GM23338 (cell line): ENCODE results near the gene DGKG. TPM values are rescaled to one million over a fixed set of nuclear protein-coding genes. Genes with fewer than 3 reads are reported as not detected.

Experiments
- ATAC-seq: fragments of 200-7000 bp; cut with Tn5 transposase; 3 replicates; pipeline ENCODE4 v1.9.1; 2020
- DNase-seq: peaks from one replicate; pipeline ENCODE4 v3.0.0-alpha.2; 2015; ENCODE audit warnings: low spot score
- H2AFZ ChIP-seq: fragments of 200-600 bp; sonication (generic); 2 replicates; pipeline ENCODE4 v1.8.0; 2016; ENCODE audit warnings: antibody characterized with exemption, mild to moderate bottlenecking, moderate library complexity
- H3F3A ChIP-seq: fragments of 200-600 bp; sonication (generic); replicated peaks from 2 replicates; pipeline ENCODE4 v1.8.0; 2017; ENCODE audit warnings: antibody characterized with exemption, mixed run types, low read depth
- H3K27ac ChIP-seq: fragments of 200-600 bp; sonication (generic); 2 replicates; pipeline ENCODE4 v1.6.1; 2016; ENCODE audit warnings: low read depth
- H3K27me3 ChIP-seq: fragments of 200-600 bp; sonication (generic); 2 replicates; pipeline ENCODE4 v1.8.0; 2016; ENCODE audit warnings: mild to moderate bottlenecking, mixed run types, moderate library complexity; ENCODE audit not compliant: insufficient read depth
- H3K36me3 ChIP-seq: fragments of 200-600 bp; sonication (generic); 2 replicates; pipeline ENCODE4 v1.8.0; 2016; ENCODE audit warnings: mild to moderate bottlenecking; ENCODE audit not compliant: insufficient read depth
- H3K4me1 ChIP-seq: fragments of 200-600 bp; sonication (generic); 2 replicates; pipeline ENCODE4 v1.8.0; 2016; ENCODE audit warnings: mild to moderate bottlenecking, moderate library complexity; ENCODE audit not compliant: insufficient read depth
- H3K4me2 ChIP-seq: fragments of 200-600 bp; sonication (generic); 2 replicates; pipeline ENCODE4 v1.7.1; 2017; ENCODE audit warnings: mixed run types
- H3K4me3 ChIP-seq: fragments of 200-600 bp; sonication (generic); 2 replicates; pipeline ENCODE4 v1.6.1; 2016; ENCODE audit warnings: mixed run types
- H3K79me2 ChIP-seq: fragments of 200-600 bp; sonication (generic); replicated peaks from 2 replicates; pipeline ENCODE4 v1.8.0; 2017; ENCODE audit warnings: mild to moderate bottlenecking; ENCODE audit not compliant: insufficient read depth
- H3K9me2 ChIP-seq: fragments of 200-600 bp; sonication (generic); 2 replicates; pipeline ENCODE4 v1.8.0; 2017; ENCODE audit not compliant: insufficient read depth
- H4K20me1 ChIP-seq: fragments of 200-600 bp; sonication (generic); replicated peaks from 2 replicates; pipeline ENCODE4 v1.8.0; 2017; ENCODE audit warnings: mild to moderate bottlenecking; ENCODE audit not compliant: insufficient read depth
- H3K27ac Mint-ChIP-seq: 2 replicates; pipeline ENCODE4 v1.8.0; 2020; ENCODE audit warnings: inconsistent platforms, mild to moderate bottlenecking, moderate library complexity, mixed read lengths
- H3K27me3 Mint-ChIP-seq: 3 replicates; pipeline ENCODE4 v1.8.0; 2022; ENCODE audit warnings: low read depth, mild to moderate bottlenecking, moderate library complexity, mixed read lengths, inconsistent platforms; ENCODE audit not compliant: insufficient read depth, poor library complexity
- H3K36me3 Mint-ChIP-seq: 3 replicates; pipeline ENCODE4 v1.8.0; 2021; ENCODE audit warnings: low read depth, mild to moderate bottlenecking, inconsistent platforms, moderate library complexity, mixed read lengths
- H3K4me1 Mint-ChIP-seq: 3 replicates; pipeline ENCODE4 v1.8.0; 2020; ENCODE audit warnings: mild to moderate bottlenecking, inconsistent platforms, mixed read lengths
- H3K4me3 Mint-ChIP-seq: 3 replicates; pipeline ENCODE4 v1.8.0; 2021; ENCODE audit warnings: moderate library complexity, mild to moderate bottlenecking, inconsistent platforms, mixed read lengths
- H3K9me3 Mint-ChIP-seq: 3 replicates; pipeline ENCODE4 v1.8.0; 2020; ENCODE audit warnings: moderate library complexity, mild to moderate bottlenecking, inconsistent platforms, mixed read lengths
- CREB1 ChIP-seq: fragments of 250-450 bp; sonication (Bioruptor Pico); IDR thresholded peaks from 2 replicates; pipeline ENCODE4 v1.5.0; 2020; ENCODE audit warnings: low read depth, mild to moderate bottlenecking, moderate library complexity
- EZH2 ChIP-seq: fragments of 200-600 bp; sonication (generic); IDR thresholded peaks from one replicate; pipeline ENCODE4 v1.8.0; 2017; ENCODE audit warnings: antibody characterized with exemption, mild to moderate bottlenecking, low read depth; ENCODE audit not compliant: unreplicated experiment
- EZH2phosphoT487 ChIP-seq: fragments of 200-600 bp; sonication (generic); IDR thresholded peaks from one replicate; pipeline ENCODE4 v1.8.1; 2018; ENCODE audit warnings: antibody characterized with exemption; ENCODE audit not compliant: unreplicated experiment
- JUNB ChIP-seq: IDR thresholded peaks from one replicate; pipeline ENCODE4 v1.6.1; 2016; ENCODE audit warnings: antibody characterized with exemption; ENCODE audit not compliant: unreplicated experiment
- NANOG ChIP-seq: IDR thresholded peaks from 2 replicates; pipeline ENCODE4 v1.6.1; 2016; ENCODE audit warnings: antibody characterized with exemption, borderline replicate concordance
- POLR2AphosphoS5 ChIP-seq: IDR thresholded peaks from 2 replicates; pipeline ENCODE4 v1.6.1; 2016; ENCODE audit warnings: antibody characterized with exemption, low read depth
- STAT1 ChIP-seq: IDR thresholded peaks from one replicate; pipeline ENCODE4 v1.6.1; 2016; ENCODE audit warnings: antibody characterized with exemption; ENCODE audit not compliant: unreplicated experiment
- ZNF331 ChIP-seq: fragments of 250-450 bp; sonication (Bioruptor Pico); IDR thresholded peaks from 2 replicates; pipeline ENCODE4 v1.5.0; 2020; ENCODE audit warnings: low read depth, mild to moderate bottlenecking, moderate library complexity
- polyA plus RNA-seq: library from polyadenylated mRNA; unstranded; fragments of >200 nt; fragmentation: Nextera tagmentation; extraction: Ambion mirVana; gene quantifications from 2 replicates; pipeline ENCODE4 v1.2.1, GENCODE V29; 2016
- total RNA-seq: library from RNA; depleted of rRNA; stranded (reverse); fragments of >200 nt; shearing (Covaris generic); gene quantifications from 2 replicates; pipeline ENCODE4 v1.2.3, GENCODE V29; 2014
- TF ChIP-seq, protein P1 (sequence below), 2 experiments: fragments of 200-600 bp in 1 of 2; sonication (generic) in 1 of 2; conservative IDR thresholded peaks; 2 replicates each; pipeline versions ENCODE4 v1.5.1 to v1.6.1; 2016 to 2017; ENCODE audit warnings: antibody characterized with exemption in 2 of 2, low read depth in 2 of 2, mild to moderate bottlenecking in 2 of 2, moderate library complexity in 1 of 2
- TF ChIP-seq, protein P2 (sequence below): fragments of 250-450 bp; sonication (Bioruptor Pico); IDR thresholded peaks from 2 replicates; pipeline ENCODE4 v1.5.0; 2020; ENCODE audit warnings: mild to moderate bottlenecking, moderate library complexity
- TF ChIP-seq, protein P3 (sequence below): IDR thresholded peaks from 2 replicates; pipeline ENCODE4 v1.6.1; 2016; ENCODE audit warnings: antibody characterized with exemption
- TF ChIP-seq, protein P4 (sequence below): IDR thresholded peaks from one replicate; pipeline ENCODE4 v1.6.1; 2018; ENCODE audit warnings: antibody characterized with exemption; ENCODE audit not compliant: unreplicated experiment

The DGKG gene
- total and polyA plus RNA-seq, 2 experiments from 2014 or later = 0.14 to 0.31 TPM

- TF ChIP-seq STAT1 (no peak), CREB1 (CRISPR knock-in tag) (no peak), JUNB (no peak), EZH2 (no peak), NANOG (no peak)
Observed at GRCh38 chr3:186356152-186356551, 5.9 kb downstream of the DGKG start (continued).

DNA sequence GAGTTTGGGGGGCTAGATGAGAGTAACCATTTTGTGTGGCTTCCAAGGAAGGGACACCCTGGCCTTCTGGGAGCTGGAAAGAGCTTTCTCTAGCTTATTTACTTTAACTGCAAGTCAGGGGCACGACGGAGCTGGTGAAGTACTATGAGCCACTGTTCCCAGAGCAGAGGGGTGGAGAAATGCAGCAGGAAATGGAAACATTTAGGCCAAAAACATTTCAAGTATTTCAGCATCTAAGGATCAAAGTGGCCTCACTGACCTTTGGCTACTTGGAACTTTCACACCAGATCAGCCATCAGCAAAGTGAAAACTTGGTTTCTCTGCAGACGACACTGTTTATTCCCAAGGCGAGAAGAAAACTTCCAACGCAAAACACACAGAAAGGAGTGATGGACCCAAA is 7.9 kb downstream of the DGKG start:
- H2AFZ ChIP-seq = no peak overlapping the region
- no peak overlapping the region for H3K27ac Mint-ChIP-seq
- TF ChIP-seq, protein P1, sequence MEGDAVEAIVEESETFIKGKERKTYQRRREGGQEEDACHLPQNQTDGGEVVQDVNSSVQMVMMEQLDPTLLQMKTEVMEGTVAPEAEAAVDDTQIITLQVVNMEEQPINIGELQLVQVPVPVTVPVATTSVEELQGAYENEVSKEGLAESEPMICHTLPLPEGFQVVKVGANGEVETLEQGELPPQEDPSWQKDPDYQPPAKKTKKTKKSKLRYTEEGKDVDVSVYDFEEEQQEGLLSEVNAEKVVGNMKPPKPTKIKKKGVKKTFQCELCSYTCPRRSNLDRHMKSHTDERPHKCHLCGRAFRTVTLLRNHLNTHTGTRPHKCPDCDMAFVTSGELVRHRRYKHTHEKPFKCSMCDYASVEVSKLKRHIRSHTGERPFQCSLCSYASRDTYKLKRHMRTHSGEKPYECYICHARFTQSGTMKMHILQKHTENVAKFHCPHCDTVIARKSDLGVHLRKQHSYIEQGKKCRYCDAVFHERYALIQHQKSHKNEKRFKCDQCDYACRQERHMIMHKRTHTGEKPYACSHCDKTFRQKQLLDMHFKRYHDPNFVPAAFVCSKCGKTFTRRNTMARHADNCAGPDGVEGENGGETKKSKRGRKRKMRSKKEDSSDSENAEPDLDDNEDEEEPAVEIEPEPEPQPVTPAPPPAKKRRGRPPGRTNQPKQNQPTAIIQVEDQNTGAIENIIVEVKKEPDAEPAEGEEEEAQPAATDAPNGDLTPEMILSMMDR (conservative IDR thresholded peaks at IDR 0.05; ENCODE audit: low read depth in 2 of 2) = no peak
- TF ChIP-seq CREB1 (CRISPR knock-in tag) (no peak), NANOG (no peak), POLR2AphosphoS5 (no peak), EZH2phosphoT487 (no peak), ZNF331 (no peak), JUNB (no peak), EZH2 (no peak)
- TF ChIP-seq, protein P2, sequence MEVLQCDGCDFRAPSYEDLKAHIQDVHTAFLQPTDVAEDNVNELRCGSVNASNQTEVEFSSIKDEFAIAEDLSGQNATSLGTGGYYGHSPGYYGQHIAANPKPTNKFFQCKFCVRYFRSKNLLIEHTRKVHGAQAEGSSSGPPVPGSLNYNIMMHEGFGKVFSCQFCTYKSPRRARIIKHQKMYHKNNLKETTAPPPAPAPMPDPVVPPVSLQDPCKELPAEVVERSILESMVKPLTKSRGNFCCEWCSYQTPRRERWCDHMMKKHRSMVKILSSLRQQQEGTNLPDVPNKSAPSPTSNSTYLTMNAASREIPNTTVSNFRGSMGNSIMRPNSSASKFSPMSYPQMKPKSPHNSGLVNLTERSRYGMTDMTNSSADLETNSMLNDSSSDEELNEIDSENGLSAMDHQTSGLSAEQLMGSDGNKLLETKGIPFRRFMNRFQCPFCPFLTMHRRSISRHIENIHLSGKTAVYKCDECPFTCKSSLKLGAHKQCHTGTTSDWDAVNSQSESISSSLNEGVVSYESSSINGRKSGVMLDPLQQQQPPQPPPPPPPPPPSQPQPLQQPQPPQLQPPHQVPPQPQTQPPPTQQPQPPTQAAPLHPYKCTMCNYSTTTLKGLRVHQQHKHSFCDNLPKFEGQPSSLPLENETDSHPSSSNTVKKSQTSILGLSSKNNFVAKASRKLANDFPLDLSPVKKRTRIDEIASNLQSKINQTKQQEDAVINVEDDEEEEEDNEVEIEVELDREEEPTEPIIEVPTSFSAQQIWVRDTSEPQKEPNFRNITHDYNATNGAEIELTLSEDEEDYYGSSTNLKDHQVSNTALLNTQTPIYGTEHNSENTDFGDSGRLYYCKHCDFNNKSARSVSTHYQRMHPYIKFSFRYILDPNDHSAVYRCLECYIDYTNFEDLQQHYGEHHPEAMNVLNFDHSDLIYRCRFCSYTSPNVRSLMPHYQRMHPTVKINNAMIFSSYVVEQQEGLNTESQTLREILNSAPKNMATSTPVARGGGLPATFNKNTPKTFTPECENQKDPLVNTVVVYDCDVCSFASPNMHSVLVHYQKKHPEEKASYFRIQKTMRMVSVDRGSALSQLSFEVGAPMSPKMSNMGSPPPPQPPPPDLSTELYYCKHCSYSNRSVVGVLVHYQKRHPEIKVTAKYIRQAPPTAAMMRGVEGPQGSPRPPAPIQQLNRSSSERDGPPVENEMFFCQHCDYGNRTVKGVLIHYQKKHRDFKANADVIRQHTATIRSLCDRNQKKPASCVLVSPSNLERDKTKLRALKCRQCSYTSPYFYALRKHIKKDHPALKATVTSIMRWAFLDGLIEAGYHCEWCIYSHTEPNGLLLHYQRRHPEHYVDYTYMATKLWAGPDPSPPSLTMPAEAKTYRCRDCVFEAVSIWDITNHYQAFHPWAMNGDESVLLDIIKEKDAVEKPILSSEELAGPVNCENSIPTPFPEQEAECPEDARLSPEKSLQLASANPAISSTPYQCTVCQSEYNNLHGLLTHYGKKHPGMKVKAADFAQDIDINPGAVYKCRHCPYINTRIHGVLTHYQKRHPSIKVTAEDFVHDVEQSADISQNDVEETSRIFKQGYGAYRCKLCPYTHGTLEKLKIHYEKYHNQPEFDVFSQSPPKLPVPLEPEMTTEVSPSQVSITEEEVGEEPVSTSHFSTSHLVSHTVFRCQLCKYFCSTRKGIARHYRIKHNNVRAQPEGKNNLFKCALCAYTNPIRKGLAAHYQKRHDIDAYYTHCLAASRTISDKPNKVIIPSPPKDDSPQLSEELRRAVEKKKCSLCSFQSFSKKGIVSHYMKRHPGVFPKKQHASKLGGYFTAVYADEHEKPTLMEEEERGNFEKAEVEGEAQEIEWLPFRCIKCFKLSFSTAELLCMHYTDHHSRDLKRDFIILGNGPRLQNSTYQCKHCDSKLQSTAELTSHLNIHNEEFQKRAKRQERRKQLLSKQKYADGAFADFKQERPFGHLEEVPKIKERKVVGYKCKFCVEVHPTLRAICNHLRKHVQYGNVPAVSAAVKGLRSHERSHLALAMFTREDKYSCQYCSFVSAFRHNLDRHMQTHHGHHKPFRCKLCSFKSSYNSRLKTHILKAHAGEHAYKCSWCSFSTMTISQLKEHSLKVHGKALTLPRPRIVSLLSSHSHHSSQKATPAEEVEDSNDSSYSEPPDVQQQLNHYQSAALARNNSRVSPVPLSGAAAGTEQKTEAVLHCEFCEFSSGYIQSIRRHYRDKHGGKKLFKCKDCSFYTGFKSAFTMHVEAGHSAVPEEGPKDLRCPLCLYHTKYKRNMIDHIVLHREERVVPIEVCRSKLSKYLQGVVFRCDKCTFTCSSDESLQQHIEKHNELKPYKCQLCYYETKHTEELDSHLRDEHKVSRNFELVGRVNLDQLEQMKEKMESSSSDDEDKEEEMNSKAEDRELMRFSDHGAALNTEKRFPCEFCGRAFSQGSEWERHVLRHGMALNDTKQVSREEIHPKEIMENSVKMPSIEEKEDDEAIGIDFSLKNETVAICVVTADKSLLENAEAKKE (CRISPR knock-in tag) = no peak
- TF ChIP-seq, protein P3, sequence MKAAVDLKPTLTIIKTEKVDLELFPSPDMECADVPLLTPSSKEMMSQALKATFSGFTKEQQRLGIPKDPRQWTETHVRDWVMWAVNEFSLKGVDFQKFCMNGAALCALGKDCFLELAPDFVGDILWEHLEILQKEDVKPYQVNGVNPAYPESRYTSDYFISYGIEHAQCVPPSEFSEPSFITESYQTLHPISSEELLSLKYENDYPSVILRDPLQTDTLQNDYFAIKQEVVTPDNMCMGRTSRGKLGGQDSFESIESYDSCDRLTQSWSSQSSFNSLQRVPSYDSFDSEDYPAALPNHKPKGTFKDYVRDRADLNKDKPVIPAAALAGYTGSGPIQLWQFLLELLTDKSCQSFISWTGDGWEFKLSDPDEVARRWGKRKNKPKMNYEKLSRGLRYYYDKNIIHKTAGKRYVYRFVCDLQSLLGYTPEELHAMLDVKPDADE = no peak
- TF ChIP-seq, protein P4, sequence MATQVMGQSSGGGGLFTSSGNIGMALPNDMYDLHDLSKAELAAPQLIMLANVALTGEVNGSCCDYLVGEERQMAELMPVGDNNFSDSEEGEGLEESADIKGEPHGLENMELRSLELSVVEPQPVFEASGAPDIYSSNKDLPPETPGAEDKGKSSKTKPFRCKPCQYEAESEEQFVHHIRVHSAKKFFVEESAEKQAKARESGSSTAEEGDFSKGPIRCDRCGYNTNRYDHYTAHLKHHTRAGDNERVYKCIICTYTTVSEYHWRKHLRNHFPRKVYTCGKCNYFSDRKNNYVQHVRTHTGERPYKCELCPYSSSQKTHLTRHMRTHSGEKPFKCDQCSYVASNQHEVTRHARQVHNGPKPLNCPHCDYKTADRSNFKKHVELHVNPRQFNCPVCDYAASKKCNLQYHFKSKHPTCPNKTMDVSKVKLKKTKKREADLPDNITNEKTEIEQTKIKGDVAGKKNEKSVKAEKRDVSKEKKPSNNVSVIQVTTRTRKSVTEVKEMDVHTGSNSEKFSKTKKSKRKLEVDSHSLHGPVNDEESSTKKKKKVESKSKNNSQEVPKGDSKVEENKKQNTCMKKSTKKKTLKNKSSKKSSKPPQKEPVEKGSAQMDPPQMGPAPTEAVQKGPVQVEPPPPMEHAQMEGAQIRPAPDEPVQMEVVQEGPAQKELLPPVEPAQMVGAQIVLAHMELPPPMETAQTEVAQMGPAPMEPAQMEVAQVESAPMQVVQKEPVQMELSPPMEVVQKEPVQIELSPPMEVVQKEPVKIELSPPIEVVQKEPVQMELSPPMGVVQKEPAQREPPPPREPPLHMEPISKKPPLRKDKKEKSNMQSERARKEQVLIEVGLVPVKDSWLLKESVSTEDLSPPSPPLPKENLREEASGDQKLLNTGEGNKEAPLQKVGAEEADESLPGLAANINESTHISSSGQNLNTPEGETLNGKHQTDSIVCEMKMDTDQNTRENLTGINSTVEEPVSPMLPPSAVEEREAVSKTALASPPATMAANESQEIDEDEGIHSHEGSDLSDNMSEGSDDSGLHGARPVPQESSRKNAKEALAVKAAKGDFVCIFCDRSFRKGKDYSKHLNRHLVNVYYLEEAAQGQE = no peak
- no peak overlapping the region for H3K27ac ChIP-seq
- peaks cover 12% of the 10 kb centered on the region; the same call in 1 of the 2 replicates for H3K27me3 ChIP-seq
- H3K4me3 ChIP-seq = no peak overlapping the region
- H3K36me3 ChIP-seq = no peaks in the 10 kb centered on the region
- no peak overlapping the region for H3K4me2 ChIP-seq
- H3K9me3 Mint-ChIP-seq = no peaks in the 10 kb centered on the region; the same call in 2 of the 3 replicates
- H3F3A ChIP-seq = no peaks in the 10 kb centered on the region
- DNase-seq (no peak), ATAC-seq (no peak)
- H3K79me2 ChIP-seq = no peaks in the 10 kb centered on the region
- H3K4me1 ChIP-seq = no peaks in the 10 kb centered on the region
- H4K20me1 ChIP-seq = no peaks in the 10 kb centered on the region
- H3K4me1 Mint-ChIP-seq = peaks cover 3% of the 10 kb centered on the region; the same call in 1 of the 3 replicates
- H3K9me2 ChIP-seq = peaks cover 20% of the 10 kb centered on the region
- H3K4me3 Mint-ChIP-seq = no peak overlapping the region
- H3K36me3 Mint-ChIP-seq = no peaks in the 10 kb centered on the region
- H3K27me3 Mint-ChIP-seq = peaks cover 5% of the 10 kb centered on the region
